HEK293 (cell line): Measurements from ENCODE around the gene DCST1.
A peak's percentile ranks its signal among the peaks of the same experiment; 100 is the strongest.

Source experiments
- EGR2 ChIP-seq: fragments of 450-650 bp; formaldehyde crosslinking; IDR thresholded peaks from 2 replicates; pipeline ENCODE4 v1.5.1; 2016; ENCODE audit warnings: low read depth, missing biosample characterization, missing genetic modification characterization
- HOXC10 ChIP-seq: sonication (generic); formaldehyde crosslinking; IDR thresholded peaks from 2 replicates; pipeline ENCODE4 v1.8.1; 2023; ENCODE audit warnings: mild to moderate bottlenecking, missing genetic modification reagents
- KLF1 ChIP-seq: fragments of 450-650 bp; formaldehyde crosslinking; IDR thresholded peaks from 2 replicates; pipeline ENCODE4 v1.5.1; 2016; ENCODE audit warnings: missing biosample characterization, missing genetic modification characterization
- KLF10 ChIP-seq: fragments of 450-650 bp; IDR thresholded peaks from 2 replicates; pipeline ENCODE4 v1.5.1; 2018; ENCODE audit warnings: missing biosample characterization, mild to moderate bottlenecking, missing genetic modification characterization
- RBAK ChIP-seq: fragments of 450-650 bp; formaldehyde crosslinking; IDR thresholded peaks from 2 replicates; pipeline ENCODE4 v1.5.1; 2016; ENCODE audit warnings: missing biosample characterization, missing genetic modification characterization
- SCRT2 ChIP-seq: fragments of 450-650 bp; formaldehyde crosslinking; IDR thresholded peaks from 2 replicates; pipeline ENCODE4 v1.5.1; 2016; ENCODE audit warnings: missing biosample characterization, missing genetic modification characterization
- SP3 ChIP-seq: fragments of 450-650 bp; formaldehyde crosslinking; IDR thresholded peaks from 2 replicates; pipeline ENCODE4 v1.5.1; 2016; ENCODE audit warnings: missing biosample characterization, missing genetic modification characterization
- TCF7L2 ChIP-seq: IDR thresholded peaks from 2 replicates; pipeline ENCODE4 v1.6.1; 2011; ENCODE audit warnings: low read depth, mild to moderate bottlenecking, inconsistent platforms, low read length, moderate library complexity, borderline replicate concordance
- ZBTB17 ChIP-seq: fragments of 450-650 bp; formaldehyde crosslinking; IDR thresholded peaks from 2 replicates; pipeline ENCODE4 v1.5.1; 2016; ENCODE audit warnings: missing biosample characterization, missing genetic modification characterization
- ZBTB8A ChIP-seq: fragments of 450-650 bp; formaldehyde crosslinking; IDR thresholded peaks from 2 replicates; pipeline ENCODE4 v1.5.1; 2016; ENCODE audit warnings: missing biosample characterization, missing genetic modification characterization
- ZFP41 ChIP-seq: fragments of 450-650 bp; formaldehyde crosslinking; IDR thresholded peaks from 2 replicates; pipeline ENCODE4 v1.5.1; 2016; ENCODE audit warnings: missing biosample characterization, missing genetic modification characterization, borderline replicate concordance
- ZNF138 ChIP-seq: fragments of 450-650 bp; formaldehyde crosslinking; IDR thresholded peaks from 2 replicates; pipeline ENCODE4 v1.5.1; 2016; ENCODE audit warnings: missing biosample characterization, missing genetic modification characterization, borderline replicate concordance
- ZNF211 ChIP-seq: fragments of 450-650 bp; formaldehyde crosslinking; IDR thresholded peaks from 2 replicates; pipeline ENCODE4 v1.5.1; 2016; ENCODE audit warnings: low read depth, missing biosample characterization, missing genetic modification characterization
- ZNF214 ChIP-seq: fragments of 450-650 bp; formaldehyde crosslinking; IDR thresholded peaks from 2 replicates; pipeline ENCODE4 v1.5.1; 2017; ENCODE audit warnings: missing biosample characterization, mild to moderate bottlenecking, missing genetic modification characterization, borderline replicate concordance
- ZNF311 ChIP-seq: fragments of 450-650 bp; formaldehyde crosslinking; IDR thresholded peaks from 2 replicates; pipeline ENCODE4 v1.5.1; 2017; ENCODE audit warnings: missing biosample characterization, missing genetic modification characterization, borderline replicate concordance
- ZNF416 ChIP-seq: fragments of 450-650 bp; formaldehyde crosslinking; IDR thresholded peaks from 2 replicates; pipeline ENCODE4 v1.5.1; 2016; ENCODE audit warnings: missing biosample characterization, missing genetic modification characterization
- ZNF501 ChIP-seq: fragments of 450-650 bp; formaldehyde crosslinking; IDR thresholded peaks from 2 replicates; pipeline ENCODE4 v1.5.1; 2016; ENCODE audit warnings: missing biosample characterization, missing genetic modification characterization
- ZNF521 ChIP-seq: fragments of 450-650 bp; formaldehyde crosslinking; IDR thresholded peaks from 2 replicates; pipeline ENCODE4 v1.5.1; 2017; ENCODE audit warnings: missing biosample characterization, mild to moderate bottlenecking, missing genetic modification characterization
- ZNF558 ChIP-seq: fragments of 450-650 bp; formaldehyde crosslinking; IDR thresholded peaks from 2 replicates; pipeline ENCODE4 v1.5.1; 2016; ENCODE audit warnings: missing biosample characterization, missing genetic modification characterization
- ZNF561 ChIP-seq: fragments of 450-650 bp; IDR thresholded peaks from 2 replicates; pipeline ENCODE4 v1.5.1; 2018; ENCODE audit warnings: missing biosample characterization, missing genetic modification characterization, borderline replicate concordance
- ZNF626 ChIP-seq: fragments of 450-650 bp; sonication (Bioruptor Pico); formaldehyde crosslinking; IDR thresholded peaks from 2 replicates; pipeline ENCODE4 v1.5.1; 2018; ENCODE audit warnings: missing biosample characterization, missing genetic modification characterization, inconsistent platforms
- ZNF701 ChIP-seq: fragments of 450-650 bp; formaldehyde crosslinking; IDR thresholded peaks from 2 replicates; pipeline ENCODE4 v1.5.1; 2016; ENCODE audit warnings: missing biosample characterization, missing genetic modification characterization
- ZNF785 ChIP-seq: fragments of 450-650 bp; formaldehyde crosslinking; IDR thresholded peaks from 2 replicates; pipeline ENCODE4 v1.5.1; 2016; ENCODE audit warnings: missing biosample characterization, missing genetic modification characterization
- ZNF791 ChIP-seq: fragments of 450-650 bp; formaldehyde crosslinking; IDR thresholded peaks from 2 replicates; pipeline ENCODE4 v1.5.1; 2016; ENCODE audit warnings: missing biosample characterization, missing genetic modification characterization
- ZSCAN16 ChIP-seq: fragments of 450-650 bp; formaldehyde crosslinking; IDR thresholded peaks from 2 replicates; pipeline ENCODE4 v1.5.1; 2016; ENCODE audit warnings: missing biosample characterization, missing genetic modification characterization
- TF ChIP-seq, protein P1 (sequence below): fragments of 450-650 bp; formaldehyde crosslinking; IDR thresholded peaks from 2 replicates; pipeline ENCODE4 v1.5.1; 2017; ENCODE audit warnings: missing biosample characterization, missing genetic modification characterization
- TF ChIP-seq, protein P2 (sequence below): fragments of 450-650 bp; formaldehyde crosslinking; IDR thresholded peaks from 2 replicates; pipeline ENCODE4 v1.5.1; 2017; ENCODE audit warnings: missing biosample characterization, missing genetic modification characterization
- TF ChIP-seq, protein P3 (sequence below): fragments of 450-650 bp; formaldehyde crosslinking; IDR thresholded peaks from 2 replicates; pipeline ENCODE4 v1.5.1; 2016; ENCODE audit warnings: missing biosample characterization, missing genetic modification characterization
- TF ChIP-seq, protein P4 (sequence below): fragments of 450-650 bp; formaldehyde crosslinking; IDR thresholded peaks from 2 replicates; pipeline ENCODE4 v1.5.1; 2017; ENCODE audit warnings: missing biosample characterization, mild to moderate bottlenecking, missing genetic modification characterization, moderate library complexity
- TF ChIP-seq, protein P5 (sequence below): fragments of 450-650 bp; formaldehyde crosslinking; IDR thresholded peaks from 2 replicates; pipeline ENCODE4 v1.5.1; 2016; ENCODE audit warnings: missing biosample characterization, missing genetic modification characterization

The DCST1 gene

DNA sequence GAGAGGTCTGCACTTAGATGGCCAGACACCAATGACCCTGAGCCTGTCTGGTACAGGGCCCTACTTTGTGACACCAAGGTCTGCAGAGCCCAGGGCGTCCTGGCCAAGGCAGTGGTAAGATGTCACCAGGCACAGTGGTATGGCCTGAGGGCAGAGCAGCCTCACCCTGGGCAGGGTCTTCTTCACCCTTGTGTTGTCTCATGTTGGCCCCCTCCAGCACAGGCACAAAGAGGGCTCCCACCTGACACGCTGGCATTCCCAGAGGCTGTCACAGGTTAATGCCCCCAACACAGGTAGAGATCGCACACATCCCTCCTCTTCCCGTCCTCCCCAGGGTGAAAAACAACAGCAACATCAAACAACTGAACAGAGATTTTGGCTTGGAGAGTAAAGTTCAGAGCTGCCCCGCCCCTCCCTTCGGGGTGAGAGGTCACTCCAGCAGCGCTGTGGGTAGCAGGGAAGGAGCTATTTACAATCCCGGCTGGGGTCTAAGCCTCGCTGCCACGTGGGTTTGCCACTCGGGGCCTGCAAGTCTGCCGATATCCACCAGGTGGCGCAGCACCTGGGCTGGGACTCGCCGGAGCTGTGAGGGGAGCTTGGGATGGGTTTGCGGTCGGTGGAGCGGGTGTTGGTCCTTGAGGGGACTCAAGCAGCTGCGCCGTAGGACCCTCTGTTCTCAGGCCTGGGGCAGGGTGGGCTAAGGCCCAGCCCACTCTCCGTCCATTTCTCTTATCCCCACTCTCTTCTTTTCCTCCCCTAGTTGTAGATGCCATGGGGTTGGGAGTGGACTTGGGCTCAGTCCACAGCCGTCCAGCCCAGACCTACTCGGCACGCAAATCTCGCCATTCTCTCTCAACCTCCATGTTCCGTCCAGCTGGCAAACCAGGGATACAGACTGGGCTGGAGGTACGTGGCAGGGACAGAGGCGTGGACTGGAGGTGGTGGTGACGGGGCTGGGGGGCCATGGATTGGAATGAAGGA is 57.7 kb downstream of the DCST1 start (continued):
- TF ChIP-seq ZSCAN16 (tag by site-specific recombination) (no peak), TCF7L2 (no peak), ZNF626 (no peak), ZNF311 (tag by site-specific recombination) (no peak), KLF1 (0 out of 2 replicates have a peak, but pooled peaks have one; percentile 7), ZBTB8A (tag by site-specific recombination) (peak; percentile 43; the same call in 1 of the 2 replicates), ZNF561 (tag by site-specific recombination) (peak; percentile 53; the same call in 1 of the 2 replicates), ZNF791 (tag by site-specific recombination) (no peak), ZNF416 (no peak), EGR2 (no peak), ZNF501 (tag by site-specific recombination) (no peak), ZNF138 (tag by site-specific recombination) (no peak), ZNF211 (tag by site-specific recombination) (no peak), SP3 (tag by site-specific recombination) (0 out of 2 replicates have a peak, but pooled peaks have one; percentile 17), ZNF214 (tag by site-specific recombination) (no peak), ZNF558 (tag by site-specific recombination) (no peak), KLF10 (tag by site-specific recombination) (no peak), RBAK (tag by site-specific recombination) (no peak), ZNF785 (tag by site-specific recombination) (peak; percentile 42; the same call in 1 of the 2 replicates), ZBTB17 (no peak), ZFP41 (no peak), SCRT2 (tag by site-specific recombination) (no peak), ZNF701 (no peak), ZNF521 (tag by site-specific recombination) (no peak), HOXC10 (no peak)
- TF ChIP-seq, protein P1, sequence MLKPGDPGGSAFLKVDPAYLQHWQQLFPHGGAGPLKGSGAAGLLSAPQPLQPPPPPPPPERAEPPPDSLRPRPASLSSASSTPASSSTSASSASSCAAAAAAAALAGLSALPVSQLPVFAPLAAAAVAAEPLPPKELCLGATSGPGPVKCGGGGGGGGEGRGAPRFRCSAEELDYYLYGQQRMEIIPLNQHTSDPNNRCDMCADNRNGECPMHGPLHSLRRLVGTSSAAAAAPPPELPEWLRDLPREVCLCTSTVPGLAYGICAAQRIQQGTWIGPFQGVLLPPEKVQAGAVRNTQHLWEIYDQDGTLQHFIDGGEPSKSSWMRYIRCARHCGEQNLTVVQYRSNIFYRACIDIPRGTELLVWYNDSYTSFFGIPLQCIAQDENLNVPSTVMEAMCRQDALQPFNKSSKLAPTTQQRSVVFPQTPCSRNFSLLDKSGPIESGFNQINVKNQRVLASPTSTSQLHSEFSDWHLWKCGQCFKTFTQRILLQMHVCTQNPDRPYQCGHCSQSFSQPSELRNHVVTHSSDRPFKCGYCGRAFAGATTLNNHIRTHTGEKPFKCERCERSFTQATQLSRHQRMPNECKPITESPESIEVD (tag by site-specific recombination) = no peak
- TF ChIP-seq, protein P2, sequence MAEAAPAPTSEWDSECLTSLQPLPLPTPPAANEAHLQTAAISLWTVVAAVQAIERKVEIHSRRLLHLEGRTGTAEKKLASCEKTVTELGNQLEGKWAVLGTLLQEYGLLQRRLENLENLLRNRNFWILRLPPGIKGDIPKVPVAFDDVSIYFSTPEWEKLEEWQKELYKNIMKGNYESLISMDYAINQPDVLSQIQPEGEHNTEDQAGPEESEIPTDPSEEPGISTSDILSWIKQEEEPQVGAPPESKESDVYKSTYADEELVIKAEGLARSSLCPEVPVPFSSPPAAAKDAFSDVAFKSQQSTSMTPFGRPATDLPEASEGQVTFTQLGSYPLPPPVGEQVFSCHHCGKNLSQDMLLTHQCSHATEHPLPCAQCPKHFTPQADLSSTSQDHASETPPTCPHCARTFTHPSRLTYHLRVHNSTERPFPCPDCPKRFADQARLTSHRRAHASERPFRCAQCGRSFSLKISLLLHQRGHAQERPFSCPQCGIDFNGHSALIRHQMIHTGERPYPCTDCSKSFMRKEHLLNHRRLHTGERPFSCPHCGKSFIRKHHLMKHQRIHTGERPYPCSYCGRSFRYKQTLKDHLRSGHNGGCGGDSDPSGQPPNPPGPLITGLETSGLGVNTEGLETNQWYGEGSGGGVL (tag by site-specific recombination) = no peak
- TF ChIP-seq, protein P3, sequence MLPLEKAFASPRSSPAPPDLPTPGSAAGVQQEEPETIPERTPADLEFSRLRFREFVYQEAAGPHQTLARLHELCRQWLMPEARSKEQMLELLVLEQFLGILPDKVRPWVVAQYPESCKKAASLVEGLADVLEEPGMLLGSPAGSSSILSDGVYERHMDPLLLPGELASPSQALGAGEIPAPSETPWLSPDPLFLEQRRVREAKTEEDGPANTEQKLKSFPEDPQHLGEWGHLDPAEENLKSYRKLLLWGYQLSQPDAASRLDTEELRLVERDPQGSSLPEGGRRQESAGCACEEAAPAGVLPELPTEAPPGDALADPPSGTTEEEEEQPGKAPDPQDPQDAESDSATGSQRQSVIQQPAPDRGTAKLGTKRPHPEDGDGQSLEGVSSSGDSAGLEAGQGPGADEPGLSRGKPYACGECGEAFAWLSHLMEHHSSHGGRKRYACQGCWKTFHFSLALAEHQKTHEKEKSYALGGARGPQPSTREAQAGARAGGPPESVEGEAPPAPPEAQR (tag by site-specific recombination) = no peak
- TF ChIP-seq, protein P4, sequence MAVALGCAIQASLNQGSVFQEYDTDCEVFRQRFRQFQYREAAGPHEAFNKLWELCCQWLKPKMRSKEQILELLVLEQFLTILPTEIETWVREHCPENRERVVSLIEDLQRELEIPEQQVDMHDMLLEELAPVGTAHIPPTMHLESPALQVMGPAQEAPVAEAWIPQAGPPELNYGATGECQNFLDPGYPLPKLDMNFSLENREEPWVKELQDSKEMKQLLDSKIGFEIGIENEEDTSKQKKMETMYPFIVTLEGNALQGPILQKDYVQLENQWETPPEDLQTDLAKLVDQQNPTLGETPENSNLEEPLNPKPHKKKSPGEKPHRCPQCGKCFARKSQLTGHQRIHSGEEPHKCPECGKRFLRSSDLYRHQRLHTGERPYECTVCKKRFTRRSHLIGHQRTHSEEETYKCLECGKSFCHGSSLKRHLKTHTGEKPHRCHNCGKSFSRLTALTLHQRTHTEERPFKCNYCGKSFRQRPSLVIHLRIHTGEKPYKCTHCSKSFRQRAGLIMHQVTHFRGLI = no peak
- TF ChIP-seq, protein P5, sequence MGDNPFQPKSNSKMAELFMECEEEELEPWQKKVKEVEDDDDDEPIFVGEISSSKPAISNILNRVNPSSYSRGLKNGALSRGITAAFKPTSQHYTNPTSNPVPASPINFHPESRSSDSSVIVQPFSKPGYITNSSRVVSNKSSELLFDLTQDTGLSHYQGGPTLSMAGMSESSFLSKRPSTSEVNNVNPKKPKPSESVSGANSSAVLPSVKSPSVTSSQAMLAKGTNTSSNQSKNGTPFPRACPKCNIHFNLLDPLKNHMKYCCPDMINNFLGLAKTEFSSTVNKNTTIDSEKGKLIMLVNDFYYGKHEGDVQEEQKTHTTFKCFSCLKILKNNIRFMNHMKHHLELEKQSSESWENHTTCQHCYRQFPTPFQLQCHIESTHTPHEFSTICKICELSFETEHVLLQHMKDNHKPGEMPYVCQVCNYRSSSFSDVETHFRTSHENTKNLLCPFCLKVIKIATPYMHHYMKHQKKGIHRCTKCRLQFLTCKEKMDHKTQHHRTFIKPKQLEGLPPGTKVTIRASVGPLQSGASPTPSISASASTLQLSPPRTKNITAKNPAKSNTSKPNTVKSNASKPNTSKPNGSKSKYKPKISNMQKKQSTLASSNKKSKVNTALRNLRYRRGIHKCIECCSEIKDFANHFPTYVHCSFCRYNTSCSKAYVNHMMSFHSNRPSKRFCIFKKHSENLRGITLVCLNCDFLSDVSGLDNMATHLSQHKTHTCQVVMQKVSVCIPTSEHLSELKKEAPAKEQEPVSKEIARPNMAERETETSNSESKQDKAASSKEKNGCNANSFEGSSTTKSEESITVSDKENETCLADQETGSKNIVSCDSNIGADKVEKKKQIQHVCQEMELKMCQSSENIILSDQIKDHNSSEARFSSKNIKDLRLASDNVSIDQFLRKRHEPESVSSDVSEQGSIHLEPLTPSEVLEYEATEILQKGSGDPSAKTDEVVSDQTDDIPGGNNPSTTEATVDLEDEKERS = no peak
